ENCODE measurements around the gene ABCG1.

DNA sequence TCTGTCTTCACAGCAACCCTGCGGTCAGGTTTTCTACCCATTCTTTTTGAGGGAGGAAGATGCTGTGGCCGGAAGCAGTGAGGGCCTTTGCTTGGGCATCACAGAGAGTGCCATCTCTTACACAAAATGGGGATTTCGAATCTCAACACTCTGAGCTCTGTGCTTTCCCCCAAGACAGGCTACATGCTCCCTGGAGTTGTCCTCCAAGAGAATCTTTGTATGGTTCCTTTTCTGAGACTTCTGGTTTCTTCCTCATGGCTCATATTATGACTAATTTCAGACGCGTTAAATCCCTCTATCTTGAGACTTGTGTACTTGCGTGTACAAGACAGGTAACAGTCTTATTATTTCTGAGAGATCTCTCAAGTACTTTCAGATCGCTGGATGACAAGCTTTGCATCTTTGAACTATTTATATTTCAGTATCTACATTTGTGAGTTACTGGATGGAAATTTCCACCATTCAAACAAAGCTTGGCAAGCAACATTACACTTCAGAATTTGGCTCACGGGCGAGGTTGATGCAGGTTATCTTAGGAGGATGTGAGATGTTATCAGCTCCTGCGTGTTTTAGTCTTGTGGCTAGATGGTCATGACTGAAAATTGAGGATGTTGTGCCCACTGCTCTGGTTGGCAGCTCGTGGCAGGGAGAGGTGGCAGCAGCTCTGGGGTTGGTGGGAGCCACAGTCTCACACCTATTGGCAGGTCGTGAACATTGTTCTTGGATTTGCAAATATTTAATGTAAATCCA is 19.4 kb downstream of the ABCG1 start:
- TF ChIP-seq, protein P1, sequence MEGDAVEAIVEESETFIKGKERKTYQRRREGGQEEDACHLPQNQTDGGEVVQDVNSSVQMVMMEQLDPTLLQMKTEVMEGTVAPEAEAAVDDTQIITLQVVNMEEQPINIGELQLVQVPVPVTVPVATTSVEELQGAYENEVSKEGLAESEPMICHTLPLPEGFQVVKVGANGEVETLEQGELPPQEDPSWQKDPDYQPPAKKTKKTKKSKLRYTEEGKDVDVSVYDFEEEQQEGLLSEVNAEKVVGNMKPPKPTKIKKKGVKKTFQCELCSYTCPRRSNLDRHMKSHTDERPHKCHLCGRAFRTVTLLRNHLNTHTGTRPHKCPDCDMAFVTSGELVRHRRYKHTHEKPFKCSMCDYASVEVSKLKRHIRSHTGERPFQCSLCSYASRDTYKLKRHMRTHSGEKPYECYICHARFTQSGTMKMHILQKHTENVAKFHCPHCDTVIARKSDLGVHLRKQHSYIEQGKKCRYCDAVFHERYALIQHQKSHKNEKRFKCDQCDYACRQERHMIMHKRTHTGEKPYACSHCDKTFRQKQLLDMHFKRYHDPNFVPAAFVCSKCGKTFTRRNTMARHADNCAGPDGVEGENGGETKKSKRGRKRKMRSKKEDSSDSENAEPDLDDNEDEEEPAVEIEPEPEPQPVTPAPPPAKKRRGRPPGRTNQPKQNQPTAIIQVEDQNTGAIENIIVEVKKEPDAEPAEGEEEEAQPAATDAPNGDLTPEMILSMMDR (IDR thresholded peaks at IDR 0.05; ENCODE audit: poor library complexity), result no peak
- TF ChIP-seq EZH2 (IDR thresholded peaks at IDR 0.05; ENCODE audit: borderline replicate concordance), result no peak
